ENCODE data around the gene ITIH5. TPM values are rescaled to one million over a fixed set of nuclear protein-coding genes. Genes with fewer than 3 reads are reported as not detected.

ITIH5 gene
- total RNA-seq, 8 experiments from 2014 or later = 0.15 to 154 (median 1.8) TPM

- 0 to 100% (median 92%) methylated on average over 1 to 6 of the region's 6 CpGs; no CpG with 5 or more reads in 1 of the 10 experiments for WGBS, 10 experiments
- no peak overlapping the region for H3K4me3 ChIP-seq
- no peak overlapping the region for H3K27ac ChIP-seq
- no peak for ATAC-seq (replicated peaks in 6 of 8)
- in situ Hi-C loops (cut with MboI; ENCODE audit: low pct_unique_long_range_greater_than_20kb in 2 of 9, low sequenced_read_pairs in 9 of 9, unreplicated experiment in 9 of 9) = loop anchor here in 4 of 9 experiments (25.0 kb wide), 2 partner anchors 176 to 1801 kb away; no protein-coding TSS in a partner anchor
- H3K4me1 ChIP-seq (replicated peaks in 1 of 2) = peaks cover 5 to 19% of the 10 kb centered on the region in 2 donors
These were observed 155.2 kb downstream of the ITIH5 start for GRCh38 chr10:7511612-7512011.

Other genes with a start within 250 kb of the ITIH5 start
- gene ITIH2, start 36.4 kb upstream of the ITIH5 start, total RNA-seq = 100 to 1,000 TPM in 1 of 8 experiments, under 1 TPM in 4, not detected in 3; 0.05 to 398 (median 0.13) TPM
- 10 to 100 TPM in 5 of 8 experiments, 1 to 10 TPM in 3; 4.7 to 13.3 (median 10.5) TPM for gene KIN, start 121.0 kb upstream of the ITIH5 start, total RNA-seq
- 100 to 1,000 TPM; 253 to 449 (median 283) TPM for gene ATP5F1C, start 121.2 kb upstream of the ITIH5 start, total RNA-seq
- 1 to 10 TPM; 3.0 to 7.8 (median 5.4) TPM for gene TAF3, start 151.5 kb upstream of the ITIH5 start, total RNA-seq

All from motor neuron (in vitro differentiated cells).